ENCODE results near the gene PRCD.
"Not testable (repeated sequence)": the region's sequence is repeated elsewhere in the genome, so short reads cannot be mapped to it uniquely, and the experiment has no call there.

The PRCD gene

GRCh38 chr17:76528156-76528527 is 11.7 kb upstream of the PRCD start:
- DNase-seq, result no peak

DNA sequence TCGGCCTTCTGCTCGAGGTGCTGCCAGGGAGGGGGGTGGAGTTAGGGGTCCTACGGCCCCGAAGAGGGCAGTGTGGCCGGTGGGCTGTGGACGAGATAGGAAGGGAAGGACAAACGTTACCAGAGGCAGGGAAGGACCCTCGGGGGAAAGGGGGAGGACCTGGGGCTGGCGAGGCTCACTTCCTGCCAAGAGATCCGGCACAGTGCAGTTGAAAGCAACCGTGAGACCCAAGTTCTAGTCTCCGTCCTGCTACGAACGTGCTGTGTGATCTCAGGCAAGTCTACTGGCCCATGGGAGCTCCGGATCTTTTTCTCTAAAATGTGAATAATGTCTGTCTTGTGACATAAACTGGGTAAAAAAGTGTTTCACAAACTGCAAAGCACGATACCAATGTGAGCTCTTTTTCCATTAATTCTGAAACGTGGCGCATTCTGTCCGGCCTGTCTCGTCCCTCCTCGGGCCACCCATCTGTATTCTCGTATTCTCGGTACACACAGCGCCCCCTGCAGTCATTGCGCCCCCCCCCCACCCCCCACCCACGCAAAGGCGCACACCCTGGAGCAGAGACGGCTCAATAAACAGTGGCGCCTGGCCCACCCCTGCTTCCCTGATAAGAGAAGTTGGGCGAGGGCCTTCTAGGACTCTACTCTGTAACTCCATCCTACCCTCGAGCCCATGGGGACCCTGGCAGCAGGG is 11.2 kb upstream of the PRCD start:
- no peak for DNase-seq

DNA sequence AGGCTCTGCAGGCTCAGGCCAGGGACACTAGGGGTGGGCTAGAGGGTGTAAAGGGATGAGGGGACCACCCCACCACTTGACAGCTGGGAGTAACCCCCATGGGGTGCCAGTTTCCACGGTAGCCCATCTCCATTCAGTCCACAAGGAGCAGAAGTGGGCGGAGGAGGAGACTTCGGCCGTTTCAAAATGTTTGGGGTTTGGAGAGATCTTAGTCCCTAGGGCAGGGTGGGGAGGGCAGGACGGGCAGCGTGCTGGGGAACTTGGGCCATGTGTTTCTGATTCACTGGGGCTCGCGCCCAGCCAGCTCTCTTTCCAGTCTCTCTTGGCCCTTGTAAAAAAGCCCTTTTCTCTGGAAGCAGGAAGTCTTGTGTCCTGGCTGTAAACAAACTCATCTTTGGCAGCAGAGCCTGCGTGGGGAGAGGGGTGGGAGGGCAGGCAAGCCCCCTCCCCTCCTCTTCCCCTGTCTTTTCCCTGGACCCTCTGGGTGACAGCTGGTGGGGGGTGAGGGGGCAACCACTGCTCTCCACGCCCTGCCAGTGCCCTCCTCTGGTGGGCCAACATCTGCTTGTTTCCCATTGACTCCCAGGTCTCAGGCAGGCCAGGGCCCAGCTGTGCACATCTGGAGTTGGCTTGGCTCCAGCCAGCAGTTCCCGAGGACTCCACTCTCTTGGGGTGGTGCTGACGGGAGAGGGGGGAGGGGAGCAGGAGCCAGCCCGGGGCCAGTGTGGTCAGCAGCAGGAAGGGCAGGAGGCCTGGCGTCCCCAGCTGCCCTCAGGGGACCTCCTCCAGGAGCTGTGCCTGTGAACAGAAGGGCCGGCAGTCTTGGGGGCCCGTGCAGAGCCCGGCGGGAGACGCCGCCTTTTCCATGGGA is 10.4 kb upstream of the PRCD start:
- DNase-seq, result peak in 10 of 14 donors; percentile 38 to 87 (median 60)

DNA sequence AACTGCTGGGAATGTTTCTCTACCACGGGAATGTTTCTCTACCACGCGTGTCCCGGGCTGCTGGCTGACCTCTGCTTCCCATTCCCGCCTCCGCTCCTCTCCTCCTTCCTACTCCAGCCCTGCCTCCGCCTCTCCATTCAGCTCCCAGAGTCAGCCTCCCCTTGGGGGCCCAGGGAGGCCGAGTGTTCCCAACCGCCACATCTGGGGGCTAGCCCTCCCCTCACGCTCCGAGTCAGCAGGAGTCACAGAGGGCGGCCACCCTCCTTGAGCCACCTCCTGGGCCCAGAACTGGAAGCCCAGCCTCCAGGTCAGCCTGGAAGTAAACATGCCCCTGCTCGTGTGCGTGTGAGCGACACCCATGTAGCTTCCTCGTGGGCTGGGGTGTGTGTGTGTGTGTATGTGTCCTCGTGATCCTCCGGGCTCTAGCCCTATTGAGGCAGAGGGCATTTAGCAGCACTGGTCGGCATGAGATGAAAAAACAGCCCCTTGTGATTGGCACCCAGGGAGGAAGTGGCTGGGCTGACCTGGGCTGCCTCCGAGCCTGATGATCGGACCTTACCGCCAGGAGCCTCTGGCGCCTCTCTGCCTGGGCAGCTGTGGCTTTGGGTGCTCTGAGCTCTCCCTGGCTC is 9.6 kb upstream of the PRCD start:
- DNase-seq, result peak in 2 of 14 donors; percentile 30 to 81

DNA sequence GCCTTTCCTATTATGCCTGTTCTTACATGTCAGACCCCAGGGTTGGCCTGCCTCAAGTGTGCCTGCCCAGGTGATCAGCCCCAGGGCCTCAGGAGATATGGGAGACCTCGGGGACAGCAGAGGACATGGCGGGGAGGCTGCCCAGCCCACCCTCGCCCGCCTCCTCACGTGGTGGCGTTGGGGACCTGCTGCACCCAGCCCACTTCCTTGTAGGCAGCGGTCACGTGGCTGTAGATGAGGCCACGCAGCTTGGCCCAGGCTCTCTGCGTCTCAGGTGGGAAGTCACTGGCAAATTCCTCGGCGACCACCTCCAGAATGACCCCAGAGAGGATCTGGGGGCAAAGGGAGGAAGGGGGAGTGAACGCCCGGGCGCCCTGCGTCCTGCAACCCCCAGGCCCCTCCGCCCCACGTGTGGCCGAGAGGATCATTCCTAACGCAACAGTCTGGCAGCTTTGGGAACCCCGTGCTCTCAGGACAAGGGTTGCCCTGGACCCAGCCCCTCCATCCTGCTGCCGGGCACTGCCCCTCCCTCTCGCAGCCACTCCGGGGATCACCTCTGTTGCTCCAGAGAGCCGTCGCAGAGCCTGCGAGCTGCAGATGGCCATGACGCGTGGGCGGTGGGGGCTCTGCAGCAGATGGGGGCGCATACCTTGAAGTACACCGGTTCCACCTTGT is 8.9 kb upstream of the PRCD start:
- DNase-seq, result no peak

DNA sequence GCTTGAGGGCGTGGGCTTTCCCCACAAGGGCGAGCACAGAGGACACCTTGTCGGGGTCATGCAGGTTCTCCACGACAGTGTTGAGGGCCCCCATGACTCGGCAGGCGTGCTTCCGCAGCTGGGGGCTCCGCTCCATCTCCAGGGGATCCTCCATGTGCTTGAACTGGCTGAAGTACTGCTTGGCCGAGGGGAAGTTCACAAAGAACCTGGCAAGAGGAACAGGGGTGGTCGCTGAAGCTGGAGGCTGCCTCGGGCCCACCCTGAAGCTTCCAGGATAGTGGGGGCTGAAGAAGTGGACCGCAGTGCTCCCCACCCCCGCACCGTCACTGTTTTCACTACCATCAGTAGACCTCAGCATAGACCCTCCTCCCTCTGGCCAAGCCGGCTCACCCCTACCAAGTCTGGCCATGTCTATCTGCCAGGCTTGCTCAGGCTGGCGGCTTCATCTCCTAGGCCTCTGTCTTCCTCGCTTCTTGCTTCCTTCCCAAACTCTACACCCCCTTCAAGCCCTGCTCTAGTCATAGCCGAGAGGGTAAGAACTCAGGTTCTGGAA is 8.3 kb upstream of the PRCD start:
- DNase-seq, result no peak

DNA sequence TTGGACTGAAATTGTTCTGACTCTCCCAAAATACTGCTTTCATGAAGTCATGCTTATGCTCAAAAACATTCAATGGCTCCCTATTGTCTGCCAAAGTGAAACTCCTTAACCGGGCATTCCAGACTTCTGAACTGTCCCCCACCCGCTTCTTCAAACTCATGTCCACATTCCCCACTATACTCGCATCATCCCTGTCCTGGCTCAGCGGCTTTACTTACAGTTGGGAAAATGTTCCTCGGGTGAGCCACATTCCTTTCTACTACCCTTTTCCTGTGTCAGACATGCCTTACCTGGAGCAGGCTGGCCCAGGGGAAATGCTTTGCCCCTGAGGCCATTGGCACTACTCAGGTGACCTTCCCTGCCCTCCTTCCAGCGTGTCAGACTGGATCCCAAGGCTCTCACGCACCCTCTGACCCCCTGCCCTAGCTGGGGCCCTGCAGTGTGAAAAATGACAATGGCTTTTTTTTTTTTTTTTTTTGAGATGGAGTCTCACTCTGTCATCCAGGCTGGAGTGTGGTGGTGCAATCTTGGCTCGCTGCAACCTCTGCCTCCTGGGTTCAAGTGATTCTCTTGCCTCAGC is 7.7 kb upstream of the PRCD start:
- no peak for DNase-seq

DNA sequence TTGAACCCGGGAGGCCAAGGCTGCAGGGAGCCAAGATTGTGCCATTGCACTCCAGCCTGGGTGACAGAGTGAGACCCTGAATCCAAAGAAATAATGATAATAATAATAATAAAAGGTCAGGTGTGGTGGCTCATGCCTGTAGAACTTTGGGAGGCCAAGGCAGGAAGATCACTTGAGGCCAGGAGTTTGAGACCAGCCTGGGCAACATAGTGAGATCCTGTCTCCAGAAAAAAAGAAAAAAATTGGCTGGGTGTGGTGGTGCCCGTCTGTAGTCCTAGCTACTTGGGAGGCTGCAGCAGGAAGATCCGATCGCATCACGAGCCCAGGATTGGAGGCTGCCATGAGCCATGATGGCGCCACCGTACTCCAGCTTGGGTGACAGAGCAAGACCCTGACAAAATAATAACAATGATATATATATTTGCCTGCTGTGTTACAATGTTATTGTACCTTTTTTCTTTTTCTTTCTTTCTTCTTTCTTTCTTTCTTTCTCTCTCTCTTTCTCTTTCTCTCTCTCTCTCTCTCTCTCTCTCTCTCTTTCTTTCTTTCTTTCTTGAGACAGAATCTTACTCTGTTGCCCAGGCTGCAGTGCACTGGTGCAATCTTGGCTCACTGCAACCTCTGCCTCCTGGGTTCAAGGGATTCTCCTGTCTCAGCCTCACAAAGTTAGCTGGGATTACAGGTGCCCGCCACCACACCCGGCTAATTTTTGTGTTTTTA is 6.0 kb upstream of the PRCD start:
- DNase-seq, result not testable (repeated sequence)

DNA sequence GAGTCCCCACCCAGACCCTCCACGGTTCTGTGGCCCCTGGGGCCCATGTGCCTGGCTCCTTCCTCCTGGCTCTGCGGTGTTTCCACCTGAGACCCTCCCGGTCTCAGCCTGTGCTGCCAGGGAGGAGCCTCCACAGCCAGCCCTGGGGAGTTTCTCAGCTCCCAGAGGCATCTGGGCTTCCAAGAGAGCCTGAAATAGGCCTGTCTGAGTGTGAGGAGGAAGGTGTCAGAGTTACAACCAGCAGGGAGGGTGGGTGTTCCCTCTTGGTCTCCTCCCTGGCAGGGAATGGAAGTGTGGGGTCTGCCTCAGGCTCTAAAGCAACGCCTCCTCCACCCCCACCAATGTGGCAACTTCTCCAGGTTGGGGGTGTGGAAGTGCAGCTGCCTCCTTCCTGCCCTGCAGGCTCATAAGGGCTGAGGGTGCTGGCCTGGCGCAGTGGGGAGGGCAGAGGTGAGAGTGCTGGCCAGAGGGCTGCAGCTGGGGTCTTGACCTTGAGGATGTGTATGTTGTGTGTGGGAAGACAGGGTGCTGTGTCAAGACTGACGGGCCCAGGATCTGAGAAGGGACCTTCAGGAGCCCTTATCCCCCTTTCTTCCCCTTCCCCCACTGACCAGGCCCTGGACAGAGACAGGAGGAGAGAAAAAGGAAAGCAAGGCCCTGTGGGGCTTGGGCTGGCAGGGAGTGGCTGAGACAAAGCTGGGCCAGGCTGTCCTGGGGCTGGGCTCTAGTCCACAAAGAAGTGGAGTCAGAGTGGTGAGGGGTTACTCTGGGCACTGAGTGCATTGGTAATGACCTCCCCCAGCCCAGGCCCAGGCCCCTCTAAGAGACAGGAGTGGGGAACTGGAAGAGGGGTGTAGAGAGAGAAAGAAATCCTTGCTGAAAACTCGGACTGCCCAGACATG is 4.8 kb upstream of the PRCD start:
- no peak for DNase-seq

- peak in 1 of 14 donors; percentile 47 for DNase-seq
Measured at GRCh38 chr17:76535788-76536510, 3.9 kb upstream of the PRCD start.

DNA sequence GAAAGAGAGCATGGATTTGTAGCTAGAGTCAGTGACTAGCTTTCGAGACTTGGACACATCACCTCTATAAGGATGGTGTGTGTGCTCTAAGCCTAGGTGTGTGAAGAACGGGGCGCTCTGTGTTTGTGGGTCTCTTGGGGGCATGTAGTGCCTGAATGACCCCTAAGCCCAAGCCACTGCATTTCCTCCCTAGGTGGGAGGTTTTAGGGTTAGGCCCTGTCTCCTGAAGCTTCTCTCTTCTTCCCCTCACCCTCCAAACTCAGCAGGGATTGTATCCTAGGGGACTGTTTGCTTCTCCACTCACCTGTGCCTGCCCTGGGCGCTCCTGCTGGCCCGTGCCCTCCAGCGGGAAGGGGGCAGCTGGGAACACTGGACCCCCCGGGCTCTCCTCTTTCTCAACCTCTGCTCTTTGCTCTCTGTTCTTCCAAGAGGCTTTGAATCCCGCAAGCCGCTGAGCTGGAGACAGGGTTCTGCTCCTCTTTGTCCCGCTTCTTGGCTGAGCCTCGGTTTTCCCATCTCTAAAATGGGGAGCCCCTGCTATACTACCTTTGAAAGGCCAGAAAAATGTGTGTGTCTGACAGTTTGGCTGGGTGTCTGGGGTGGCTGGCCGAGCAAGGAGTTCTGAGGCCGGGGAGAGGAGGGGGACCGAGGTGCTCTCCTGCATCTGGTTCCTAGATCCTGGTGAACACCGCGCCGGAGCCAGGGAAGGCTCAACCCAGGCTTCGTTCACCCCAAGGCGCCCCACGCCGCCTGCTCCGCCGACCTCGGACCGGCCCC is 3.1 kb upstream of the PRCD start:
- no peak for DNase-seq

GRCh38 chr17:76537288-76537577 is 2.6 kb upstream of the PRCD start:
- peak in 1 of 14 donors; percentile 28 for DNase-seq

DNA sequence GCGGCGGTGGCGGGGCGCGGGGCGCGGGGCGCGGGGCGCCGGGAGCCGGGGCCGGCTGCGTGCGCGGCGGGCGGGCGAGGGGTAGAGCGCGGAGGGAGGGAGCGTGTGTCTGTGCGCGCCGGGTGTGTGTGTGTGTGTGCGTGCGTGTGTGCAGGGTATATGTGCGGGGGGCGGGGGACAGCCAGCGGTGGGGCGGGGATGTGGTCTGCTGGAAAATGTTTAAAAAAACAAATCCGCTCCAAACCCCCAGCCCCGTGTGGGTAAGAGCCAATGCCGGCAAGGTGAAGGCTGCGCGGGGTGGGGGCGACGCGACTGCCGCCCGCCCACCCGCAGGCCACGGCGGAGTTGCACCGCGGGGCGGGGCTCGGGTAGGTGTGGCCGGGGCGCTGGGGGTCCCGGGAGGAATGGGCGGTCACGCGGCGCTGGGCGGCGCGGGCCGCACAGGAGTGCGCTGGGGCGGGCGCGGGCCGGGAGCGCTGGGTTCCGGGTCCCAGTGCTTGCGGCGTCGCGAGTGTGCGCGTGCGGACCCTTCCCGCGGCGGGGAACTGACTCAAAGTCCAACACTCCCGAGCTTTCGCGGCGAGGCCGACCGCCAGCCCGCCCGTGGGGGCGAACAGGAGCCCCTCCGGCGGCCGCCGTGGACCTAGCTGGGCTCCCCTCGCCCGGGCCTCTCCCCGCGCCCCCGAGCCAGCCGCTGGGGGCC is 2.1 kb upstream of the PRCD start, which contains the start of gene CYGB:
Gene CYGB, minus strand, starts transcription at position 132 of the 703 bp plus-strand sequence. CDS start 167 bp downstream, outside the sequence.
- peak in 1 of 14 donors; percentile 30 for DNase-seq

DNA sequence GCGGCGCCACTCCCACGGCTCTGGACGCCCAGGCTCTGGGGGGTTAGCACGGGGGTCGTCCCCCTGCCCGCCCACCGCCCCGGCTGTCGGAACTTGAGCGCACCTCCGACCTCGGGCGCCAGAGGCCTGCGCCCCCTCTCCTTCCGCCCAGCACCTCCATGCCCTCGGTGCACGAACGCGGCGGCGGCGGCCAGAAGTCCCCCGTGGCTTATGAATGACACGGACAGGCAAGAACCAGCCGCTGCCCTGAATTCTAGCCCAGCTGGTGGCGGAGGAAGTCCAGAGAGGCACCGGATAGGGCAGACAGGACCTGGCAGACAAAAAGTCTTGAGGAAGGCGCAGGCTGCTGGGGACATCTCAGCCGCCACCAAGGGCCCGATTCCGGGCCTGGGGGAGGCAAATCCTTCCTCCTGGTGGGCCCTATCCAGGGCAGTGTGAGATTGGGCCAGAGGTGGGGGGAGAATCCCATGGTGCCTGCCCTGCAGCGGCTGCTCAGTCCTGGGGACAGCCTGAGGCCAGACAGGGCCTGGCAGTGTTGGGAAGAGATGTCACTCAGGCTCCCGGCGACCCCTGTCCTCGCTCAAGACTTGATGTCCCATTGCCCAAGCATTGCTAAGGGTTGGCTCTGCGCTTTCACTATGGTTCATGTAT is 1.4 kb upstream of the PRCD start:
- DNase-seq, result peak in 2 of 14 donors; percentile 27 to 65

GRCh38 chr17:76538941-76539570 is 788 bp upstream of the PRCD start:
- DNase-seq, result no peak

DNA sequence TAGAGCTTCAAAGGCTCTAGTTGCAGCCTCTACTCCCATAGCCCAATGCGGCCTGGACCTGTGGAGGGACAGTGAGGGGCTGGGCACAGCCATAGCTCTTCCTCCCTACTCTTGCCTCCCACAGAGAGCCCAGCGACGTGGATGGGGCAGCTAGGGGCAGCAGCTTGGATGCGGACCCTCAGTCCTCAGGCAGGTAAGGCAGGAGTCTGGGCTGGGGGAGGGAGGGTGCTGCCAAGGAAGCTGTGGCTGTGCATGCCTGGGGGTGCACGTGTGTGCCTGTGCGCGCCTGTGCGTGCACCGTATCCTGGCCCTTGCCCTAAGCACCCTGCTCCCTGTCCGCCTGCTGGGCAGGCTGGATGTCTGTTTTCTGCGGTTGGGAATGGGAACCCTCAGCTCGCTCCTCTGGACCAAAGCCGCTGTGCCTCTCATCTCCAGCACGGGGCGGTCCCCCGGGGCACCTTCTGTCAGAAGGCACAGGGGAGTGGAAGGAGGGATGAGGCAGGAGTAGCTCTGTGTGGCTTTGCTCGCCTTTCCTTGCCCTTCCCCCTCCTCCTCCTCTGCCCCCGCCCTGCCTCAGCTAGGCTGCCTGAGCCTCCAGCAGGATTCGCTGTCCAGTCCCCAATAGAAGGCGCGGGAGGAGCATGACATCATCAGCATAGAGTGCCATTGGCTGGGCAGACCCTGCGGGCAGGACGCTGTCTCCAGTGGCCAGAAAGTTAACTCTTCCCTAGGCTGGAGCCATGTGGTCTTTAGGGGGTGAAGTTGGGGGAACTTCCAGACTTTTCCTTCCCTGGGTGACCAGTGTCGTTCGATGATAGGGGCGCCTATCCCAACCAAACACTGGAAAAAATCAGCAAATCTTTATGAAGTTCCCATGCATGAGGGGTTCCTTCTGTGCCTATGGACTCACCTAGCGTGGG is 797 bp downstream of the PRCD start:
- peak; percentile 78 to 99 (median 91) for DNase-seq

Data from C1 segment of cervical spinal cord (tissue), 14 donors.